GM19395 (cell line): Measurements from ENCODE around the gene PRKCB.

Experiments used
- ATAC-seq: cut with Tn5 transposase; IDR thresholded peaks from one replicate; pipeline ENCODE4 v1.9.1; 2021; ENCODE audit warnings: mild to moderate bottlenecking, moderate library complexity; ENCODE audit not compliant: unreplicated experiment

The PRKCB gene

GRCh38 chr16:23863511-23864422, 28.0 kb downstream of the PRKCB start:
- ATAC-seq = peak; percentile 82

GRCh38 chr16:23865853-23866252, 30.1 kb downstream of the PRKCB start:
- no peak for ATAC-seq

DNA sequence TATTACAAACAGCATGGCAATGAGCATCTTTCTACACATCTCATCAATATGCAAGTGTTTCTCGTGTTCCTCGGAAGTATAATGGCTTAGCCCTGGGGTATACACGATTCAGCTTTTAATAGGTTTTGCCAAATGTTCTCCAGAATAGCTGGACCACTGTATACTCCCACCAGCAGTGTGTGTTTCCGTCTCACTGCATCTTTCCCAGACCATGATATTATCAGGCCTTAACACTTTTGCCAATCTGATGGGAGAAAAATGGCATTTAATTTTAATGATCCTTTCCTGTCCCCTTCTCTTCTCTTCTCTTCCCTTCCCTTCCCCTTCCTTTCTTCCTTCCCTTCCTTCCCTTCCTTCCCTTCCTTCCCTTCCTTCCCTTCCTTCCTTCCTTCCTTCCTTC, 30.8 kb downstream of the PRKCB start:
- ATAC-seq = no peak

DNA sequence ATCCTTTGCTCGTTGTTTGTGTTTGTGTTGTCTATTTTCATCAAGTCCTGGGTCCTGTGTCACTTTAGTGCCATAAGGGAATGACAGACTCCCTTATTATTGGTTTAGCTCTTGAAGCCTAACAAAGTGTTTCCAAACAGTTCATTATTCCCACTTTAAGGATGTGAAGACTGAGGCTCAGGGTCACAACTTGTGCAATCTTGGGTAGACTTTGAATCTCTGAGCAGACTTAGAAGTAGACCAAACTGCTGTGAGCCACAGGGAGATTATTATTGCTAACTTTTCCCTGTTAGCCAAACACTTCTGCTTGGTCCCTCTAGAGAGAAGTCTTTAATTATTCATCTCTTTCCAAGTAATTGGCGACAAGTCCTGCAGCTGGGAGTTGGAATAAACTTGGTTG, 31.8 kb downstream of the PRKCB start:
- ATAC-seq = no peak

DNA sequence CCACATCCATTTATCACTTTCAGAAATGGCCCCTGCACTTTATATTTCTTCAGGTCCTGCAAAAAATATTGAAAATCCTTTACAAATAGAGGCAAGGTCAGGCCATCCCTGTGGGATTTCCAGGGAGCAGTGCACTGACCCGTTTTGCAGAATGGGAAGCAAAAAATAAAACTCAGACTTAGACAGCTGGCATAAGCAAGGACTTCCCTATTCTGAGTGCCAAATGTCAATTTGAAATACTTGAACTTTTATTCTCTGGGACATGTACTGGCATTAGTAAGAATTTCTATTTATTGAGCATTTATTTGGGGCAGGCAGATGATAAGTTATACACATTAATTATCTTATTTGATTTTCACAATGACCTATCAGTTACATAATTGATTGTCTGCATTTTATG, 32.4 kb downstream of the PRKCB start:
- ATAC-seq = no peak

DNA sequence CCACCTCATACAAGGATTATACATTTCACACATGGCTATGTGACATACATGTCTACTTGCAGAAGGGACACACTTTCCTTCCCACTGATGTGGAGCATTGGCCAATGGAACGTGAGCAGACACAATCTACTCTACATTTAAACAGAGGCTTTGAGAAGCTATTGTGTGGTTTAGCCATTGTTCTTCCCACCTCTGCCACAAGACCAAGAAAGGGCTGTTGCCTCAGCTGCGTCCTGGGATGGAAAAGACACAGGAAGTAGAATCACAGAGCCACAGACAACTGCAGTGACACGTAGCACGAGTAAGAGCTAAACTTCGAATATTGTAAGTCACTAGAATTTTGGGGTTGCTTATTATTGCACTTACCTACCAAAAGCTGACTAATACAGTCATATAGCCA, 33.3 kb downstream of the PRKCB start:
- no peak for ATAC-seq

GRCh38 chr16:23871924-23872323, 36.1 kb downstream of the PRKCB start:
- no peak for ATAC-seq

DNA sequence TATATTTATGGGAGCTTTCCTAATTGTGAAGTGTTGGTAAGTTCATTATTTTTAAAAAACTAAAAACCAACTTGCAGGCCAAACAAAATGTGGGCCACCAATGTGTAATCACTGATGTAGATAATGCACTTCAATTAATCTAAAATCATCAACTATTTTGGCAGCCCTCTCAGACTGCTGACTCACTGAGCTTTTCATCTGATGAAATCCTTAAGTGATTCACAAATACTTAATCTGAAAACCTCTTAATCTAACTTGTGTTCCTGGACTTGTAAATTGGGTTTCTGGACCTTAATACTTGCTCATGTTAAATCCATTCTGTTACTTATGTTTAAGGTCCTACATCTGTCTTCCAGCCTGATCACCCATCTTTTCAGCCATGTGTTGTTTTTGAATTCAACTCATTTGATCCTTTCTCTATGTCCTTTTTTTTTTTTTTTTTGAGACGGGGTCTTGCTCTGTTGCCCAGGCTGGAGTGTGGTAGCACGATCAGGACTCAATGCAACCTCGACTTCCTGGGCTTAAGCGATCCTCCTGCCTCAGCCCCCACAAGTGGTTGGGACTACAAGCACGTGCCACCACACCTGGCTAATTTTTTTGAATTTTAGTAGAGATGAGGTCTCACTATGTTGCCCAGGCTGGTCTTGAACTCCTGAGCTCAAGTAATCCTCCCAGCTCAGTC, 39.0 kb downstream of the PRKCB start:
- ATAC-seq = no peak

GRCh38 chr16:23876256-23876896, 40.6 kb downstream of the PRKCB start:
- no peak for ATAC-seq

- no peak for ATAC-seq
Observed at GRCh38 chr16:23877107-23878070, 41.6 kb downstream of the PRKCB start.

GRCh38 chr16:23879735-23880373, 44.1 kb downstream of the PRKCB start:
- ATAC-seq = no peak

- ATAC-seq = no peak
Observed at GRCh38 chr16:23889189-23889588, 53.4 kb downstream of the PRKCB start.

GRCh38 chr16:23893986-23894385, 58.2 kb downstream of the PRKCB start:
- ATAC-seq = no peak

- no peak for ATAC-seq
Observed at GRCh38 chr16:23895052-23895451, 59.3 kb downstream of the PRKCB start.

GRCh38 chr16:23896832-23897821, 61.3 kb downstream of the PRKCB start:
- ATAC-seq = no peak

DNA sequence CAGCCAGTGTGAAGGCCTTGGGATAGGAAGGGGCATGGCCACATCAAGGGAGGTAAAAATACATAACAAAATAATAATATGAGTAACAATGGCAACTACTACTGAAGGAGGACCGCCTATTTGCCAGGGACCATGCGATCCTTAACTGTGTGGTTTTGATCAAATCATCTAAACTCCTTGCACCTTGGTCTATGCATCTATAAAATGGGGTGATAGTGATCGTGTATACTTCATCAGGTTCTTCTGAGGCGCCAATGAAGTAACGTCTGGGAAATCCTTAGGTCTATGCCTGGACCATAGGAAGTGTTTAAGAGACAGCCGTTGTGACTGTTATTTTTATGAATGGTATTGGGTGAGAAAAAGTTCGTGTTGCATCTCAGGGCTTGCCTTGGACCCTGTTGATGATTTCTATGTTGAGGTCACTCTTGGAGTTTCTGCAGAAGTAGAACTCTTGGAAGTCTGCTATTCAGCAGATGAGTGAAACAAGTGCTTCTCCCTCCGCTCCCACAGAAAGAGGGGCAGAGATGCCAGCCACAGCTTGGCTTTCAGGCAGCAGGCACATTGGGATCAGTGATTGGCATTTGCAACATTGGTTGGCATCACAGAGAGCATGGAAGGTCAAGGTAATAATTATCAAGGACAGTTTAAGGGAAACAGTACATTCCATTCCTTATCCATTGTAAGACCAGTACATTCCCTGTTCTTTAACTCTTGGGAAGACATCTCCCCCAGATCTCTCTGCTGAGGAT, 63.1 kb downstream of the PRKCB start:
- ATAC-seq = no peak

DNA sequence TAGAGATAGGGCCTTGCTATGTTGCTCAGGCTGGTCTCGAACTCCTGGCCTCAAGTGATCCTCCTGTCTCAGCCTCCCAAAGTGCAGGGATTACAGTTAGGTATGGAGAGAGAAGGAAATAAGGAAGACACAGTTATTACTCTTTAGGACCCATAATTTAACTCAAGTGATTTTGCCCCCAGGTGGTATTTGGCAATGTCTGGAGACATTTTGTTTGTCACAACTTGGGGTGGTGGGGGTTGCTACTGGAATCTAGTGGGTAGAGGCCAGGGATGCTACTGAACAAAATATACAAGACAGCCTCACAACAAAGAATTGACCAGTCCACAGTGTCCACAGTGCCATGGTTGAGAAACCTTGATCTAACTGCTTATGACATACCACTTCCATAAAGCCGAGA, 64.1 kb downstream of the PRKCB start:
- no peak for ATAC-seq

DNA sequence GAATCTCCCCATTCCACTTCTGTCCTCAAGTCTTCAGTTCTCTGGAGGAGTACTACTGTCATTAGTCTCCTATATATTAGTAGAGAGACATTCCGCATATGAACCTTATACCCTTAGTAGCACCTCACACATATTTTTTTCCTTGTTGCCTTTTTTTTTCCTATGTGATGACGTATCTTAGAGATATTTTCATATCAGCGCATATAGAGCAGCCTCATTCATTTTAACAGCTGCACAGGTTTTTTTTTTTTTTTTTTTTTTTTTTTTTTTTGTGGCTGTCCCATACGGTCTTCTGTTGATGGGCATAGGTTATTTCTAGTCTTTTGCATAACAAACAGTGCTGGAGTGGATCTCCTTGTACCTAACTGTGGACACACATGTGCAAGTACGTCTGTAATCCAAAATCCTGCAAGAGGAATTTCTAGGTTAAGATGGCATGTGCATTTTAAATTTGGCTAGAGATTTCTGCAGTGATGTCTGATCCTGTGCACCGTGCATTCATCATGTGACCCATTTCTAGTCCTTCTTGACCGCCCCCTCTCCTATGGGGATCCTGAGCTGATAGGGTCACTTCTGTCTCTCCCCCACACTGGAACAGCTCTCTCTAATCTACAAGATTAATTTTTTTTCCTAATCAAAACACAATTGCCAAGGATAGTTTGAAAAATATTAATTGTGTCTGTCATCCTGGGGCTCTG, 64.8 kb downstream of the PRKCB start:
- no peak for ATAC-seq
